T-helper 1 cell treated with Interleukin-12 subunit alpha and Interleukin-12 subunit beta and Interleukin-4 antibody, amounts not matched to agents 30 μg/mL and 1 μg/mL, for 36 hours (primary cell): ENCODE measurements around the gene PRDM5.

Experiments
- H3K27ac Mint-ChIP-seq: one replicate; pipeline ENCODE4 v1.8.0; 2021; ENCODE audit warnings: mild to moderate bottlenecking, mixed read lengths
- H3K27me3 Mint-ChIP-seq: one replicate; pipeline ENCODE4 v1.8.0; 2021; ENCODE audit warnings: low read depth, mixed read lengths
- H3K36me3 Mint-ChIP-seq: one replicate; pipeline ENCODE4 v1.8.0; 2021; ENCODE audit warnings: low read depth, mixed read lengths
- H3K4me1 Mint-ChIP-seq: one replicate; pipeline ENCODE4 v1.8.0; 2021; ENCODE audit warnings: low read depth, mixed read lengths
- H3K4me3 Mint-ChIP-seq: one replicate; pipeline ENCODE4 v1.8.0; 2021; ENCODE audit warnings: mild to moderate bottlenecking, moderate library complexity, mixed read lengths
- H3K9me3 Mint-ChIP-seq: one replicate; pipeline ENCODE4 v1.8.0; 2021; ENCODE audit warnings: mixed read lengths

Gene PRDM5

GRCh38 chr4:120722655-120723054, 199.9 kb downstream of the PRDM5 start:
- no peaks in the 10 kb centered on the region for H3K4me1 Mint-ChIP-seq
- no peak overlapping the region for H3K27ac Mint-ChIP-seq
- no peaks in the 10 kb centered on the region for H3K9me3 Mint-ChIP-seq
- H3K4me3 Mint-ChIP-seq: no peak overlapping the region
- peaks cover 9% of the 10 kb centered on the region for H3K27me3 Mint-ChIP-seq
- no peaks in the 10 kb centered on the region for H3K36me3 Mint-ChIP-seq

GRCh38 chr4:120720354-120720934, 202.1 kb downstream of the PRDM5 start:
- peaks cover 15% of the 10 kb centered on the region for H3K27me3 Mint-ChIP-seq
- no peaks in the 10 kb centered on the region for H3K36me3 Mint-ChIP-seq
- no peaks in the 10 kb centered on the region for H3K9me3 Mint-ChIP-seq
- no peak overlapping the region for H3K27ac Mint-ChIP-seq
- no peaks in the 10 kb centered on the region for H3K4me1 Mint-ChIP-seq
- no peak overlapping the region for H3K4me3 Mint-ChIP-seq

- Mint-ChIP-seq H3K27me3 (peaks cover 18% of the 10 kb centered on the region), H3K27ac (no peak overlapping the region), H3K4me3 (no peak overlapping the region), H3K9me3 (no peaks in the 10 kb centered on the region), H3K4me1 (no peaks in the 10 kb centered on the region), H3K36me3 (no peaks in the 10 kb centered on the region)
These were observed 203.5 kb downstream of the PRDM5 start for GRCh38 chr4:120718979-120719566.

- Mint-ChIP-seq H3K36me3 (no peaks in the 10 kb centered on the region), H3K4me1 (no peaks in the 10 kb centered on the region), H3K27ac (no peak overlapping the region), H3K4me3 (no peak overlapping the region), H3K27me3 (peaks cover 17% of the 10 kb centered on the region), H3K9me3 (no peaks in the 10 kb centered on the region)
These were observed 206.2 kb downstream of the PRDM5 start for GRCh38 chr4:120716346-120716745.

GRCh38 chr4:120714417-120715010, 208.0 kb downstream of the PRDM5 start:
- Mint-ChIP-seq H3K27ac (no peak overlapping the region), H3K9me3 (no peaks in the 10 kb centered on the region), H3K4me3 (no peak overlapping the region), H3K27me3 (peaks cover 17% of the 10 kb centered on the region), H3K36me3 (no peaks in the 10 kb centered on the region), H3K4me1 (no peaks in the 10 kb centered on the region)

DNA sequence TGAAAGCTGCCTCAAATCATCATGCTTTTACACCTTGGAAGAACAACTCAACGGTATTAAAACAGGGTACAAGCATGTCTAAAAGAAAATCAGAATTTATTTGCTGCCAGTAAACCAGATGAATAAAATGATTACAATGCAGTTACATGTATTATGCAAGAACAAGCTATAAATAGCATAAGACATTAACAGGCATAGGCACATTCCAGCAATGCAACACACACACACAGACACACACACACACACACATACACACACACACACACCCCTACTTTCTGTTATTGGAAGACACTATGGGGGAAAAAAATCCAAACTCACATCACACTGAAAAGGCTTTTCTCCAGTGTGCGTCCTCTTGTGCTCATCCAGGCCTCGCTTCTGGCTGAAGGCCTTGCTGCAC, 212.5 kb downstream of the PRDM5 start:
- Mint-ChIP-seq H3K4me3 (no peak overlapping the region), H3K4me1 (no peaks in the 10 kb centered on the region), H3K27ac (no peak overlapping the region), H3K9me3 (no peaks in the 10 kb centered on the region), H3K27me3 (peaks cover 13% of the 10 kb centered on the region), H3K36me3 (no peaks in the 10 kb centered on the region)

DNA sequence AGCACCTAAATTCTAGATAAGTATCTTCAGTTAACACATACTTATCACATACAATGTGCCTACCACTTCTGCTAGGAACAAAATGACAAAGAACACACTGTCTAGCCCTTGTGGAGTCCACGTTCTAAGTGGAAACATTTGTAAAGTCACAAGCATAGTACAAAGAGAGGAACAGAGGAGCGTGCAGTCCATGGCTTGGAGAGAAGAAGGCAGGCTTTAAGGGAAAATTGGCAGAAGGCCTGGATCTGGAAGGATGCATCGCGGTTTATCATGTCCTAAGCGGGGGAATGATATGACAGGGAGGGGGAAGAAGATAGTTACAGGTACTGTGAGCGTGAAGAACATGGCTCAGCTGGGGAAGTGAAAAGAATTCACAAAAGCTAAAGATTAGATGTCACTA, 218.0 kb downstream of the PRDM5 start:
- Mint-ChIP-seq H3K27ac (no peak overlapping the region), H3K9me3 (no peaks in the 10 kb centered on the region), H3K4me3 (no peak overlapping the region), H3K36me3 (no peaks in the 10 kb centered on the region), H3K27me3 (peaks cover 11% of the 10 kb centered on the region), H3K4me1 (no peaks in the 10 kb centered on the region)

- Mint-ChIP-seq H3K9me3 (no peaks in the 10 kb centered on the region), H3K27me3 (peaks cover 11% of the 10 kb centered on the region), H3K4me1 (no peaks in the 10 kb centered on the region), H3K4me3 (no peak overlapping the region), H3K27ac (no peak overlapping the region), H3K36me3 (no peaks in the 10 kb centered on the region)
These were observed 218.6 kb downstream of the PRDM5 start for GRCh38 chr4:120703908-120704307.

GRCh38 chr4:120699354-120699753, 223.2 kb downstream of the PRDM5 start:
- no peaks in the 10 kb centered on the region for H3K36me3 Mint-ChIP-seq
- H3K9me3 Mint-ChIP-seq: no peaks in the 10 kb centered on the region
- H3K4me1 Mint-ChIP-seq: no peaks in the 10 kb centered on the region
- no peak overlapping the region for H3K27ac Mint-ChIP-seq
- H3K27me3 Mint-ChIP-seq: peaks cover under 1% of the 10 kb centered on the region
- H3K4me3 Mint-ChIP-seq: no peak overlapping the region

- no peaks in the 10 kb centered on the region for H3K36me3 Mint-ChIP-seq
- no peak overlapping the region for H3K27ac Mint-ChIP-seq
- H3K4me3 Mint-ChIP-seq: no peak overlapping the region
- no peaks in the 10 kb centered on the region for H3K27me3 Mint-ChIP-seq
- no peaks in the 10 kb centered on the region for H3K9me3 Mint-ChIP-seq
- no peaks in the 10 kb centered on the region for H3K4me1 Mint-ChIP-seq
These were observed 227.6 kb downstream of the PRDM5 start for GRCh38 chr4:120694973-120695372.

DNA sequence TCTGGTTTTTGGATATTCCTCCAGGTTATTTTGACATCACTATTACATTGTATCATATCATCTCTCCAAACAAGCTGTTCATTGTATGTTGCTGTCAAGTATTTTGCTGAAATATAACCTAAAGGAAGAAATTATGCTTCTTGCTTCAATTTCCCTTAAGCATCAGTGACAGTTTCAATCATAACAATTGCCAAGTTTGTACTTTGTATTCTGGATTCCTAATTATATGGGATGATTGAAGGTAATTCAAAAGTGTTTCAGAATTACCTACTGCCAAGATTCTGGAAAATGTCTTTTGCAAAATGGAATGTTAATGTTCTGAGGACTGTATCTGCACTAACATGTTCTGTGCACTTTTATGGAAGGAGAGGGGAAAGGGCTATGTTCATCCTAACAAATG, 228.7 kb downstream of the PRDM5 start:
- H3K27me3 Mint-ChIP-seq: no peaks in the 10 kb centered on the region
- H3K4me1 Mint-ChIP-seq: no peaks in the 10 kb centered on the region
- no peaks in the 10 kb centered on the region for H3K36me3 Mint-ChIP-seq
- no peak overlapping the region for H3K27ac Mint-ChIP-seq
- H3K4me3 Mint-ChIP-seq: no peak overlapping the region
- H3K9me3 Mint-ChIP-seq: no peaks in the 10 kb centered on the region

- Mint-ChIP-seq H3K9me3 (no peaks in the 10 kb centered on the region), H3K27me3 (no peaks in the 10 kb centered on the region), H3K4me1 (no peaks in the 10 kb centered on the region), H3K27ac (no peak overlapping the region), H3K36me3 (no peaks in the 10 kb centered on the region), H3K4me3 (no peak overlapping the region)
These were observed 229.6 kb downstream of the PRDM5 start for GRCh38 chr4:120692964-120693363.

GRCh38 chr4:120691536-120691935, 231.0 kb downstream of the PRDM5 start:
- no peaks in the 10 kb centered on the region for H3K27me3 Mint-ChIP-seq
- H3K4me1 Mint-ChIP-seq: no peaks in the 10 kb centered on the region
- H3K4me3 Mint-ChIP-seq: no peak overlapping the region
- no peaks in the 10 kb centered on the region for H3K9me3 Mint-ChIP-seq
- no peak overlapping the region for H3K27ac Mint-ChIP-seq
- H3K36me3 Mint-ChIP-seq: no peaks in the 10 kb centered on the region

DNA sequence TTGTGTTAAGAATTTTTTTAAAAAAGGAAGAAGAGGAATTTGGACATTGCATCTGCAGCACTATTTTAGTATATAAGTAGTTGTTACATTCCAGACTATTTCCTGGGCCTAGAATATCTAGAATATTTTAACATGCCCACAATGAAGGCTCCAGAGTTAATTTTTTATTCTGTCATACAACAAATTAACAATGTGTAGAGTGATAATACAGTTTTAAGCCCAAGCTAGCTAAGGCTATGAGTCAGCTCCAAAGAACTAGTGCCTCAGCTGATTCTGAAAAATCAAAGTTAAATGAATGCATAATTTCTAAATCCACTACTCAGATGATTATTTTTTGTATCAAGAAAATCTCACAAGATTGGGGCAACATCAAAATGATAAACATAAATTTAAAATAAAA, 231.4 kb downstream of the PRDM5 start:
- H3K4me1 Mint-ChIP-seq: no peaks in the 10 kb centered on the region
- H3K9me3 Mint-ChIP-seq: no peaks in the 10 kb centered on the region
- H3K4me3 Mint-ChIP-seq: no peak overlapping the region
- no peaks in the 10 kb centered on the region for H3K36me3 Mint-ChIP-seq
- no peak overlapping the region for H3K27ac Mint-ChIP-seq
- H3K27me3 Mint-ChIP-seq: no peaks in the 10 kb centered on the region

DNA sequence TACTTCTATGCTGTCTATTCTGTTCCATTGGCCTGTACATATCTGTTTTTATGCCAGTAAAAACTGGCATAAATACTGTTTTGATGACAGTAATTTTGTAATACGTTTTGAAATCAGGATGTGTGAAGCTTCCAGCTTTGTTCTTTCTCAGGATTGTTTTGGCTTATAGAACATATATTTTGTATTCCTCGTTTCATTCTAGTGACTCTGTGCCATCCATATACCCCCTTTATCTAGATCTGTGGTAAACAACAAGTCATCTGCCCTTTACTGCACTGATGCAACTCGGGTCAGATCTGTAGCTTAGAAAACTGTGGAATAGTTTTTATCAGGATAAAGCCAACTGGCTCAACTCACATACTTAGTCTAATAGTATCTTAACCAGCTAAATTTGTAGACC, 233.7 kb downstream of the PRDM5 start:
- no peak overlapping the region for H3K4me3 Mint-ChIP-seq
- no peaks in the 10 kb centered on the region for H3K4me1 Mint-ChIP-seq
- H3K36me3 Mint-ChIP-seq: no peaks in the 10 kb centered on the region
- no peak overlapping the region for H3K27ac Mint-ChIP-seq
- no peaks in the 10 kb centered on the region for H3K27me3 Mint-ChIP-seq
- H3K9me3 Mint-ChIP-seq: no peaks in the 10 kb centered on the region
